Hepatocyte (in vitro differentiated cells): ENCODE results near the gene STIP1. TPM values are rescaled to one million over a fixed set of nuclear protein-coding genes. Genes with fewer than 3 reads are reported as not detected.

ENCODE experiments used
- DNase-seq: peaks from one replicate; pipeline ENCODE4 v3.0.0-alpha.2; 2016; ENCODE audit warnings: low spot score
- H2AFZ ChIP-seq: fragments of 200-600 bp; sonication (generic); 2 replicates; pipeline ENCODE4 v1.6.0; 2016; ENCODE audit warnings: antibody characterized with exemption, mild to moderate bottlenecking
- H3K27ac ChIP-seq: fragments of 200-600 bp; sonication (generic); 2 replicates; pipeline ENCODE4 v1.5.1; 2016; ENCODE audit warnings: mild to moderate bottlenecking
- H3K27me3 ChIP-seq: fragments of 200-600 bp; sonication (generic); 2 replicates; pipeline ENCODE4 v1.6.1; 2016
- H3K36me3 ChIP-seq: fragments of 200-600 bp; sonication (generic); replicated peaks from 2 replicates; pipeline ENCODE4 v1.5.1; 2016; ENCODE audit warnings: low read depth; ENCODE audit not compliant: insufficient read depth
- H3K4me1 ChIP-seq: fragments of 200-600 bp; sonication (generic); 2 replicates; pipeline ENCODE4 v1.5.1; 2016; ENCODE audit warnings: mild to moderate bottlenecking, moderate library complexity; ENCODE audit not compliant: insufficient read depth
- H3K4me2 ChIP-seq: fragments of 200-600 bp; sonication (generic); 2 replicates; pipeline ENCODE4 v1.6.0; 2016
- H3K4me3 ChIP-seq: fragments of 200-600 bp; sonication (generic); 2 replicates; pipeline ENCODE4 v1.5.1; 2016; ENCODE audit warnings: mild to moderate bottlenecking
- H3K79me2 ChIP-seq: fragments of 200-600 bp; sonication (generic); 2 replicates; pipeline ENCODE4 v1.6.0; 2017; ENCODE audit warnings: mild to moderate bottlenecking
- H3K9me2 ChIP-seq: fragments of 200-600 bp; sonication (generic); replicated peaks from 2 replicates; pipeline ENCODE4 v1.6.0; 2017; ENCODE audit warnings: mild to moderate bottlenecking; ENCODE audit not compliant: insufficient read depth
- H3K9me3 ChIP-seq: fragments of 200-600 bp; sonication (generic); 2 replicates; pipeline ENCODE4 v1.5.1; 2016; ENCODE audit warnings: low read depth, mild to moderate bottlenecking
- H4K20me1 ChIP-seq: fragments of 200-600 bp; sonication (generic); 2 replicates; pipeline ENCODE4 v1.6.0; 2016; ENCODE audit warnings: mild to moderate bottlenecking; ENCODE audit not compliant: insufficient read depth, poor library complexity, severe bottlenecking
- CTCF ChIP-seq: fragments of 200-600 bp; sonication (generic); IDR thresholded peaks from 2 replicates; pipeline ENCODE4 v1.5.1; 2016; ENCODE audit warnings: antibody characterized with exemption, mild to moderate bottlenecking; ENCODE audit not compliant: poor library complexity
- EZH2 ChIP-seq: fragments of 200-600 bp; sonication (generic); IDR thresholded peaks from 2 replicates; pipeline ENCODE4 v1.6.1; 2016; ENCODE audit warnings: antibody characterized with exemption, mild to moderate bottlenecking, borderline replicate concordance
- EZH2phosphoT487 ChIP-seq: fragments of 200-600 bp; sonication (generic); IDR thresholded peaks from one replicate; pipeline ENCODE4 v1.6.1; 2018; ENCODE audit warnings: antibody characterized with exemption, mild to moderate bottlenecking, low read depth, moderate library complexity; ENCODE audit not compliant: unreplicated experiment, severe bottlenecking
- WGBS: methylation state at CpG from one replicate; pipeline ENCODE4 v1.1.6; 2016; ENCODE audit warnings: low lambda C conversion rate; ENCODE audit errors: missing lambda C conversion rate; 5-methylcytosine and 5-hydroxymethylcytosine counted together
- polyA plus RNA-seq: library from polyadenylated mRNA; unstranded; fragments of >200 nt; fragmentation: Nextera tagmentation; extraction: Ambion mirVana; gene quantifications from 2 replicates; pipeline ENCODE4 v1.2.1, GENCODE V29; 2016
- total RNA-seq: library from RNA; depleted of rRNA; stranded (reverse); fragments of >200 nt; gene quantifications from 2 replicates; pipeline ENCODE4 v1.2.3, GENCODE V29; 2014

STIP1 gene
- total and polyA plus RNA-seq, 2 experiments from 2014 or later, result 113 to 131 TPM

GRCh38 chr11:64238076-64238475 is 52.1 kb downstream of the STIP1 start:
- Histone ChIP-seq H3K4me1 (peaks cover 20% of the 10 kb centered on the region), H2AFZ (no peak overlapping the region), H3K4me2 (no peak overlapping the region), H3K9me3 (no peaks in the 10 kb centered on the region), H3K9me2 (no peaks in the 10 kb centered on the region), H3K79me2 (peaks cover 26% of the 10 kb centered on the region), H3K27me3 (no peaks in the 10 kb centered on the region), H4K20me1 (peaks cover 10% of the 10 kb centered on the region), H3K4me3 (no peak overlapping the region), H3K27ac (peak overlapping the region; percentile 31), H3K36me3 (no peaks in the 10 kb centered on the region)
- TF ChIP-seq EZH2 (no peak), CTCF (no peak), EZH2phosphoT487 (no peak)
- WGBS, result 97% methylated on average over 9 of the region's 9 CpGs
- DNase-seq, result no peak

GRCh38 chr11:64238999-64239398 is 53.0 kb downstream of the STIP1 start:
- Histone ChIP-seq H3K27ac (peak overlapping the region; percentile 19), H3K36me3 (no peaks in the 10 kb centered on the region), H2AFZ (no peak overlapping the region), H3K4me2 (no peak overlapping the region), H3K4me1 (peaks cover 20% of the 10 kb centered on the region), H3K9me2 (no peaks in the 10 kb centered on the region), H4K20me1 (peaks cover 10% of the 10 kb centered on the region), H3K9me3 (no peaks in the 10 kb centered on the region), H3K27me3 (no peaks in the 10 kb centered on the region), H3K4me3 (no peak overlapping the region), H3K79me2 (peaks cover 23% of the 10 kb centered on the region)
- no peak for DNase-seq
- 95% methylated on average over 5 of the region's 5 CpGs for WGBS
- no peak for TF ChIP-seq CTCF

GRCh38 chr11:64239662-64240434 is 53.9 kb downstream of the STIP1 start:
- Histone ChIP-seq H3K36me3 (no peaks in the 10 kb centered on the region), H3K27ac (peak overlapping the region; percentile 99), H3K27me3 (no peaks in the 10 kb centered on the region), H3K9me3 (no peaks in the 10 kb centered on the region), H2AFZ (no peak overlapping the region), H3K4me1 (peaks cover 20% of the 10 kb centered on the region), H4K20me1 (peaks cover 10% of the 10 kb centered on the region), H3K9me2 (no peaks in the 10 kb centered on the region), H3K79me2 (peaks cover 23% of the 10 kb centered on the region), H3K4me3 (no peak overlapping the region), H3K4me2 (peak overlapping the region; percentile 82)
- 93% methylated on average over 11 of the region's 11 CpGs for WGBS
- no peak for TF ChIP-seq EZH2phosphoT487
- no peak for DNase-seq

GRCh38 chr11:64240435-64241240 is 54.7 kb downstream of the STIP1 start, which contains the start of gene FKBP2:
FKBP2 (plus strand) TSS chr11:64241095; CDS start chr11:64242388, 1,293 bp downstream.
- Histone ChIP-seq H3K27ac (peak within 1 kb of the TSS; percentile 99), H4K20me1 (peaks cover 3% of the 10 kb centered on the region), H3K4me1 (peaks cover 20% of the 10 kb centered on the region), H3K4me3 (peak within 1 kb of the TSS; percentile 32), H3K36me3 (no peaks in the 10 kb centered on the region), H3K79me2 (peaks cover 23% of the 10 kb centered on the region), H3K9me3 (no peaks in the 10 kb centered on the region), H2AFZ (peak within 1 kb of the TSS; percentile 24), H3K9me2 (no peaks in the 10 kb centered on the region), H3K27me3 (no peaks in the 10 kb centered on the region), H3K4me2 (peak within 1 kb of the TSS; percentile 82)
- TF ChIP-seq EZH2phosphoT487 (no peak), CTCF (no peak), EZH2 (no peak)
- DNase-seq, result peak; percentile 99
- WGBS, result 3% methylated on average over 48 of the region's 58 CpGs
